ENCODE results near the gene SH3GL1.

DNA sequence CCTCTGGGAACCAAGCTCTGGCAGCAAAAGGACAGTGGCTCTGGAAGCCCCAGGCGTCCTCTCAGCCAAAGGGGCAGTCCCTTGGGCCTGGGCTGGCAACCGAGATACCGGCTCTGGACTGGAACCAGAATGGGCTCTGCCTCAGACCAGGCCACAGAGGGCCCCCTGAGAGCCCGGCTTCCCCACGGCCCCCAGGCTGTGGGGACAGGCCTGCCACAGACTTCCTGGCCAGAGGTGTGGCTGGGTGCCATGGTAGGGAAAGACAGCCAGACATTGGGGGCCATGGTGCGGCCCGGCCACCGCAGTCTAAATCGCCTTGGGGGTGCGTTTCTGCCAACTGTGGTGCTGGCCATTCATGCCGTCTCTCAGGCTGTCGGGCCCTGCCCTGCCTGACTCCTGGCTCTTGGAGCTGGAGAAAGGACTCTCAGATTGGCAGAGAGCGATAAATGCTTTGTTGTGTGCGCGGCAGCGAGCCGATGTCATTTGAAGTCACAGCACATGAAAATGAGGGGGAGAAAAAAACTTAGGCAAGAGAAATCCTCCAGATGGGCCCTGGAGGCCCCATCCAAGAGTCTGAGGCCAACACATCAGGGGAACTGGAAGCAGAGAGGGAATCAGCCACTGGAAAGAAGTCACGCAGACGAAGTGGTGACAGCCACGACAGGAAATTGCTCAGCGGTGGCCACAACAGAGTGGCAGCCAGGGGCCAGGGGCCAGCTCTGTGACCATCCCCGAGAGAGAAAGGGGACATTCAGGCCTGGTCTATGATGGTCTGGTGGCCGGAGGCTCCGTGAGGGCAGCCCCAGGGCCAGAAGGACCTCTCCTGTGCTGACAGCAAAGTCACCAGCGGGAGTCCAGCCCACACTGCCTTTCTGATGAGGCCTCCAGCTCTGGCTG lies 26.5 kb downstream of the SH3GL1 start:
- TF ChIP-seq, protein P1, sequence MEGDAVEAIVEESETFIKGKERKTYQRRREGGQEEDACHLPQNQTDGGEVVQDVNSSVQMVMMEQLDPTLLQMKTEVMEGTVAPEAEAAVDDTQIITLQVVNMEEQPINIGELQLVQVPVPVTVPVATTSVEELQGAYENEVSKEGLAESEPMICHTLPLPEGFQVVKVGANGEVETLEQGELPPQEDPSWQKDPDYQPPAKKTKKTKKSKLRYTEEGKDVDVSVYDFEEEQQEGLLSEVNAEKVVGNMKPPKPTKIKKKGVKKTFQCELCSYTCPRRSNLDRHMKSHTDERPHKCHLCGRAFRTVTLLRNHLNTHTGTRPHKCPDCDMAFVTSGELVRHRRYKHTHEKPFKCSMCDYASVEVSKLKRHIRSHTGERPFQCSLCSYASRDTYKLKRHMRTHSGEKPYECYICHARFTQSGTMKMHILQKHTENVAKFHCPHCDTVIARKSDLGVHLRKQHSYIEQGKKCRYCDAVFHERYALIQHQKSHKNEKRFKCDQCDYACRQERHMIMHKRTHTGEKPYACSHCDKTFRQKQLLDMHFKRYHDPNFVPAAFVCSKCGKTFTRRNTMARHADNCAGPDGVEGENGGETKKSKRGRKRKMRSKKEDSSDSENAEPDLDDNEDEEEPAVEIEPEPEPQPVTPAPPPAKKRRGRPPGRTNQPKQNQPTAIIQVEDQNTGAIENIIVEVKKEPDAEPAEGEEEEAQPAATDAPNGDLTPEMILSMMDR (IDR thresholded peaks at IDR 0.05; ENCODE audit: poor library complexity) = no peak
- TF ChIP-seq EZH2 (IDR thresholded peaks at IDR 0.05; ENCODE audit: borderline replicate concordance) = no peak

Data from hepatocyte (in vitro differentiated cells).